GM06990 (cell line): ENCODE data around the gene INSIG2.

Experiments used
- DNase-seq: peaks from one replicate; pipeline ENCODE4 v3.0.0-alpha.2; 2011; ENCODE audit not compliant: insufficient read length; ENCODE audit errors: extremely low read depth
- H3K27me3 ChIP-seq: replicated peaks from 2 replicates; pipeline ENCODE4 v1.6.0; 2011; ENCODE audit warnings: low read length; ENCODE audit not compliant: control insufficient read depth, insufficient read depth
- H3K36me3 ChIP-seq: 2 replicates; pipeline ENCODE4 v1.5.1; 2011; ENCODE audit warnings: low read length; ENCODE audit not compliant: control insufficient read depth, insufficient read depth
- H3K4me3 ChIP-seq: replicated peaks from 2 replicates; pipeline ENCODE4 v1.5.1; 2011; ENCODE audit warnings: low read depth, mild to moderate bottlenecking, control low read depth, low read length
- TF ChIP-seq, protein P1 (sequence below): IDR thresholded peaks from 2 replicates; pipeline ENCODE4 v1.5.1; 2011; ENCODE audit warnings: low read length, control low read depth, mild to moderate bottlenecking, inconsistent platforms; ENCODE audit not compliant: insufficient read depth, poor library complexity, severe bottlenecking

The INSIG2 gene

DNA sequence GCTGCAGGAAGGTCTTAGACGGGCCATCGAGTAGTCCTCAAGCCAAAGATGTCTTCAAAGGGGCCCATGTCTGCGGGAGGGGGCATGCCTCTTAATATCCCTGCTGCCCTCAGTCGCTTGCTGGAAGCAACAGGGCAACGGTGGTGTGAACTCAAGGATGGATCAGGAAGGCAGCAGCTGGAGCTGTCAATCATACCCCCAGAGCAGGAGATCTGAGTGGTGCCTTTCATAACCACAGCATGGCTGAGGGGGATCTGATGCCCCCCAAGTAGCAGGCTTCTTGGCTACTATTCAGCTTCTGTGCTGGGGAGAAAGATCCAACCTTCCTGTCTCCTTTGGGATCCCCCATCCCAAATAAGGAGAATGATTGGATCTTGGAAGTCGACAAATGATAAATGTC lies 46.4 kb downstream of the INSIG2 start:
- H3K36me3 ChIP-seq = no peaks in the 10 kb centered on the region
- no peak overlapping the region for H3K4me3 ChIP-seq
- TF ChIP-seq, protein P1, sequence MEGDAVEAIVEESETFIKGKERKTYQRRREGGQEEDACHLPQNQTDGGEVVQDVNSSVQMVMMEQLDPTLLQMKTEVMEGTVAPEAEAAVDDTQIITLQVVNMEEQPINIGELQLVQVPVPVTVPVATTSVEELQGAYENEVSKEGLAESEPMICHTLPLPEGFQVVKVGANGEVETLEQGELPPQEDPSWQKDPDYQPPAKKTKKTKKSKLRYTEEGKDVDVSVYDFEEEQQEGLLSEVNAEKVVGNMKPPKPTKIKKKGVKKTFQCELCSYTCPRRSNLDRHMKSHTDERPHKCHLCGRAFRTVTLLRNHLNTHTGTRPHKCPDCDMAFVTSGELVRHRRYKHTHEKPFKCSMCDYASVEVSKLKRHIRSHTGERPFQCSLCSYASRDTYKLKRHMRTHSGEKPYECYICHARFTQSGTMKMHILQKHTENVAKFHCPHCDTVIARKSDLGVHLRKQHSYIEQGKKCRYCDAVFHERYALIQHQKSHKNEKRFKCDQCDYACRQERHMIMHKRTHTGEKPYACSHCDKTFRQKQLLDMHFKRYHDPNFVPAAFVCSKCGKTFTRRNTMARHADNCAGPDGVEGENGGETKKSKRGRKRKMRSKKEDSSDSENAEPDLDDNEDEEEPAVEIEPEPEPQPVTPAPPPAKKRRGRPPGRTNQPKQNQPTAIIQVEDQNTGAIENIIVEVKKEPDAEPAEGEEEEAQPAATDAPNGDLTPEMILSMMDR = no peak
- no peak for DNase-seq
- no peaks in the 10 kb centered on the region for H3K27me3 ChIP-seq

DNA sequence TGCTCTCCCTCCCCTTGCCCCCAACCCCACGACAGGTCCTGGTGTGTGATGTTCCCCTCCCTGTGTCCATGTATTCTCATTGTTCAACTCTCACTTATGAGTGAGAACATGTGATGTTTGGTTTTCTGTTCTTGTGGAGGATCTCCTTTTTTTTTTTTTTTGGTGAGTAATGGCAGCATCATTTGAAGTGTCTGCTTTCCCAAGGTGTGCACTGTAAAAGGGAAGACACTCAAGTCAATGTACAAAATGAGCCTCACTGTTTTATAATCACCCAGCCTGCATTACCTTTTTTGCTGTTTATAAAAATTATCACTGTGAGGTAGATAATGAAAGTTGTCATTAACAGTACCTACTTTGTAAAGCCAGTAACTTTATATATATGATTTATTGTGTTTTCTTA lies 56.9 kb downstream of the INSIG2 start:
- Histone ChIP-seq H3K36me3 (no peaks in the 10 kb centered on the region), H3K4me3 (no peak overlapping the region), H3K27me3 (no peaks in the 10 kb centered on the region)
- TF ChIP-seq, protein P1 = no peak
- no peak for DNase-seq

DNA sequence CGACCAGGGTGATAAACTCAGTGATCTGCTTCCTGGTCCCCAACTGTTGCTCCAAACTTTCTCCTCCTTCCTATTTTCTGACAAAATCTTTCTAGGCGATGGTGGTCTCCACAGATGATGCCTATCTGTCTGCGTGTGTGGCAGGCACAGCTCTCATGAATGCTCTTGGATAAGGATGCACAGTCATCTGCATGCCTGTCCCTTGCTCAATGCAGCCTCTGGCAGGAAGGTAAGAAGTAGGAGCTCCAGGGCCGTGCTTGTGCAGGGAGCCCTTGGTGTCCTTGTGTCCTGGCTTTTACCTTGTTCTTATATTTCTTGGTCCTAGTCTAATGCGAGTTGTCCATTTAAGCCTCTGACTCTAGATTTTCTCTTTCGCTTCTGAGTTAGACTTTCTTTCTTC lies 57.5 kb downstream of the INSIG2 start:
- DNase-seq = no peak
- no peaks in the 10 kb centered on the region for H3K27me3 ChIP-seq
- H3K4me3 ChIP-seq = no peak overlapping the region
- TF ChIP-seq, protein P1 = no peak
- no peaks in the 10 kb centered on the region for H3K36me3 ChIP-seq

DNA sequence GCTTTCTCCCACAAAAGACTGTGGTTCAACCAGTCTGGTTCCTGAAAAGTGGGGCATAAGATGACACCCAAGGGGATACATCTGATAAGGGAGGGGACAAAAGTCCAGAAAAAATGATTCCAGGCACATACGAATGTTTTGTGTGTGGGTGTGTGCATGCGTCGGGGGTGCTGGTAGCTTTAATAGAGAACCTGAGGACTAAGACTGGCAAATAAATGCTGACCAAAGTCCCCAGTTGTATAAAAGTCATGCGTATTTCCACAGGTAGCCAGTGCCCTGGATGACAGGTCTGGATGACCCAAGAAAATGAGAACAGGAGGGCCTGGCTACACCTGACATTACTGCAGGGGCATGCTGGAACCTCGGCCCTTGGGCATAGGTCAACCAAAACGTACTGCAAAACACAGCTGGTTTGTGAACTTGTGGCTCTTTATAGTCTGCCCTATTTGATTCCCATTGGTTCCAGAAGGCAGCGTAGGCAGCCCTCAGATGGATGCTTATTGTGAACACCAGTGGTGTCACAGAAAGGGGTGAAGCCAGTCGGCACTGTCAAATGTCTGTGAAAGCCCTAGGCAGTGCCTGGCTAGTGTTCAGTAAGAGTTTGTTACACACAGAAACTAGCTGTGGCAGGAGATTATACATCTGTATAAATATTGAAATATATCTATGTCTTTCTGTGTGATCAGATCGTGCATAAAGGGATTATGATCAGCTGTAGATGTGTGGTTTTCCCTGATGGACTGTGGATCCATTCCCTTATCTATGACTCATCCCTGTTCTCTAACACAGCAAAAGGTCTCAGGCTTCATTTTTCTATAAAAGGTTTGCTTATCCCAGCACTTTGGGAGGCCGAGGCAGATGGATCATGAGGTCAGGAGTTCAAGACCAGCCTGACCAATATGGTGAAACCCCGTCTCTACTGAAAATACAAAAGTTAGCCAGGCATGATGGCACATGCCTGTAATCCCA lies 58.3 kb downstream of the INSIG2 start:
- TF ChIP-seq, protein P1 = no peak
- Histone ChIP-seq H3K27me3 (no peaks in the 10 kb centered on the region), H3K4me3 (no peak overlapping the region), H3K36me3 (no peaks in the 10 kb centered on the region)
- DNase-seq = no peak

DNA sequence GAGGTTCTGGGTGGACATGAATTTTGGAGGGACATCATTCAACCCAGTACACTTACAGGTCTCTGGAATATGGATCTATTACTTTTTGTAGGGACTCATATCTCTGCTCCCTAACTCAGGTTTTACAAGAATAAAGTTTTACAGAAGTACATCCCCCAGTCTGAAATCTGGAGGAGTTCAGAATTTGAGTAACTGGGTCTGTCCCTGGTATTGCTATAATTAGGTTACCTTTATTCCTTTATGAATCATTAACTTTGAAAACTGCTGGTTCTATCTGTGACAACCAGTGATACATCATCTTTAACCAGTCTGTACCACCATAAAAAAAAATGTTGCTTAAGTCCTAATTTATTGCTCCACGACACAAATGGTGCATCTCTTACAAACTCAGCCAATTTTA lies 59.9 kb downstream of the INSIG2 start:
- TF ChIP-seq, protein P1 = no peak
- Histone ChIP-seq H3K36me3 (no peaks in the 10 kb centered on the region), H3K27me3 (no peaks in the 10 kb centered on the region), H3K4me3 (no peak overlapping the region)
- DNase-seq = no peak
